Fibroblast of lung (primary cell): Measurements from ENCODE around the gene PTGFRN. TPM values are rescaled to one million over a fixed set of nuclear protein-coding genes. Genes with fewer than 3 reads are reported as not detected.

Source experiments
- DNase-seq, 2 donors: peaks; one replicate each; pipeline versions ENCODE4 v3.0.0 to v3.0.0-alpha.2; 2010; ENCODE audit warnings: low read depth in 2 of 2
- H2AFZ ChIP-seq: 2 replicates; pipeline ENCODE4 v1.5.1; 2012; ENCODE audit warnings: low read length, control low read depth, inconsistent platforms
- H3K27ac ChIP-seq: 2 replicates; pipeline ENCODE4 v1.5.1; 2011; ENCODE audit warnings: low read length, control low read depth; ENCODE audit not compliant: insufficient read depth
- H3K27me3 ChIP-seq: 2 replicates; pipeline ENCODE4 v1.5.1; 2011; ENCODE audit warnings: mild to moderate bottlenecking, low read length; ENCODE audit not compliant: control insufficient read depth, insufficient read depth
- H3K36me3 ChIP-seq: 2 replicates; pipeline ENCODE4 v1.5.1; 2011; ENCODE audit warnings: low read length; ENCODE audit not compliant: control insufficient read depth, insufficient read depth
- H3K4me1 ChIP-seq: 2 replicates; pipeline ENCODE4 v1.5.1; 2011; ENCODE audit warnings: low read length; ENCODE audit not compliant: control insufficient read depth, insufficient read depth; ENCODE audit errors: extremely low read depth
- H3K4me2 ChIP-seq: 2 replicates; pipeline ENCODE4 v1.5.1; 2011; ENCODE audit warnings: low read length, control low read depth; ENCODE audit not compliant: insufficient read depth; ENCODE audit errors: extremely low read depth
- H3K4me3 ChIP-seq, 4 experiments: fragments of 200-600 bp in 1 of 4; sonication (generic) in 1 of 4; replicated peaks in 1 of 4; 2 replicates each; pipeline ENCODE4 v1.5.1; 2011 to 2016; ENCODE audit warnings: low read length in 4 of 4, low read depth in 3 of 4, mild to moderate bottlenecking in 3 of 4, control low read depth in 2 of 4, inconsistent platforms in 1 of 4, mixed read lengths in 1 of 4; ENCODE audit not compliant: insufficient read depth in 1 of 4; ENCODE audit errors: control extremely low read depth in 1 of 4
- H3K79me2 ChIP-seq: 2 replicates; pipeline ENCODE4 v1.5.1; 2012; ENCODE audit warnings: mild to moderate bottlenecking, low read length, inconsistent platforms; ENCODE audit not compliant: control insufficient read depth, insufficient read depth
- H3K9ac ChIP-seq: 2 replicates; pipeline ENCODE4 v1.5.1; 2011; ENCODE audit warnings: mild to moderate bottlenecking, low read length, control low read depth; ENCODE audit not compliant: insufficient read depth
- H3K9me3 ChIP-seq: 2 replicates; pipeline ENCODE4 v1.5.1; 2012; ENCODE audit warnings: low read depth, low read length; ENCODE audit not compliant: control insufficient read depth, insufficient read depth
- H4K20me1 ChIP-seq: 2 replicates; pipeline ENCODE4 v1.5.1; 2011; ENCODE audit warnings: low read length; ENCODE audit not compliant: control insufficient read depth, insufficient read depth; ENCODE audit errors: extremely low read depth
- CTCF ChIP-seq, 2 donors: IDR thresholded peaks in 1 of 2; conservative IDR thresholded peaks in 1 of 2; 1 replicate in 1 of 2; 2 replicates in 1 of 2; pipeline ENCODE4 v1.5.1; 2011 to 2012; ENCODE audit warnings: low read length in 2 of 2, control low read depth in 1 of 2, inconsistent platforms in 1 of 2, low read depth in 1 of 2, mild to moderate bottlenecking in 1 of 2
- EZH2 ChIP-seq: IDR thresholded peaks from 2 replicates; pipeline ENCODE4 v1.5.1; 2012; ENCODE audit warnings: low read length, control low read depth, mild to moderate bottlenecking; ENCODE audit errors: missing control alignments
- polyA plus RNA-seq, 2 donors: library from polyadenylated mRNA; depleted of rRNA in 1 of 2; stranded (reverse) in 1 of 2; unstranded in 1 of 2; fragments of >200 nt; gene quantifications; 2 replicates each; pipeline ENCODE4 v1.2.1, GENCODE V29; 2011 to 2012; ENCODE audit warnings: missing spikeins in 1 of 2
- total RNA-seq: library from RNA; depleted of rRNA; stranded (reverse); fragments of >200 nt; gene quantifications from 2 replicates; pipeline ENCODE4 v1.2.1, GENCODE V29; 2014

PTGFRN gene
- total and polyA plus RNA-seq, 2 donors (not counting 1 experiment from before 2014, with no cell fraction given): 0.72 to 1.2 TPM

GRCh38 chr1:116997066-116997465, 87.3 kb downstream of the PTGFRN start:
- no peak overlapping the region for H3K9ac ChIP-seq
- no peak overlapping the region for H3K4me2 ChIP-seq
- H3K4me1 ChIP-seq: no peaks in the 10 kb centered on the region
- H3K27ac ChIP-seq: no peak overlapping the region
- no peaks in the 10 kb centered on the region for H3K79me2 ChIP-seq
- H3K27me3 ChIP-seq: no peaks in the 10 kb centered on the region
- no peaks in the 10 kb centered on the region for H3K36me3 ChIP-seq
- no peaks in the 10 kb centered on the region for H3K9me3 ChIP-seq
- no peak overlapping the region for H2AFZ ChIP-seq
- peak in 1 of 2 donors; percentile 74 for DNase-seq
- no peak overlapping the region for H3K4me3 ChIP-seq
- no peak for TF ChIP-seq EZH2
- H4K20me1 ChIP-seq: no peaks in the 10 kb centered on the region

- TF ChIP-seq EZH2 (no peak), CTCF (conservative IDR thresholded peaks at IDR 0.05 in 1 of 2, IDR thresholded peaks at IDR 0.05 in 1 of 2; ENCODE audit: low read depth in 1 of 2, low read length in 2 of 2) (no peak)
- peak in 1 of 2 donors; percentile 32 for DNase-seq
- Histone ChIP-seq H3K4me2 (no peak overlapping the region), H3K4me1 (no peaks in the 10 kb centered on the region), H3K9ac (no peak overlapping the region), H4K20me1 (no peaks in the 10 kb centered on the region), H3K36me3 (no peaks in the 10 kb centered on the region), H3K27ac (no peak overlapping the region), H3K79me2 (no peaks in the 10 kb centered on the region), H3K4me3 (no peak overlapping the region), H3K27me3 (no peaks in the 10 kb centered on the region), H3K9me3 (no peaks in the 10 kb centered on the region), H2AFZ (no peak overlapping the region)
Measured at GRCh38 chr1:116997636-116998035, 87.9 kb downstream of the PTGFRN start.

DNA sequence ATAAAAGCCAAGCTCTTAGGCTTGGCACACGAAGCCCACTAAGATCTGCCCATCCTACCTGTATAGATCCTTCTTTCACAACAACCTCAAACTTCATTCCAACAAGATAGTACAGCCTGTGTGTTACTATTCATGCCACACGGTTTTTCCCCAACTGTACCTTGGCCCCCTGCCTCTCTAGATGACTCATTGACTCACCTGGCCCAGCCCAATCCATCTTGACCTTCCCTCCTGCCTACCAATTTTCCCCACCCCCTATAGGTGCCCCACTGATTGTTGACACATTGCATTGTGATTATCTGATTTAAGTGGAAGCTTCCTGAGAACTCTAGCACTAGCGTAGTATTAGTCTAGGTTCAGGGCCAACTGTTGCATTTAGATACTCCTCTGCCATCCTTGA, 89.9 kb downstream of the PTGFRN start:
- Histone ChIP-seq H3K27ac (no peak overlapping the region), H3K9me3 (no peaks in the 10 kb centered on the region), H3K36me3 (no peaks in the 10 kb centered on the region), H3K9ac (no peak overlapping the region), H3K27me3 (no peaks in the 10 kb centered on the region), H4K20me1 (no peaks in the 10 kb centered on the region), H2AFZ (no peak overlapping the region), H3K4me1 (no peaks in the 10 kb centered on the region), H3K4me2 (no peak overlapping the region), H3K4me3 (no peak overlapping the region), H3K79me2 (no peaks in the 10 kb centered on the region)
- DNase-seq: no peak
- TF ChIP-seq EZH2: no peak
- TF ChIP-seq CTCF (conservative IDR thresholded peaks at IDR 0.05 in 1 of 2, IDR thresholded peaks at IDR 0.05 in 1 of 2; ENCODE audit: low read depth in 1 of 2, low read length in 2 of 2): no peak
